ENCODE measurements around the gene DSG2. TPM values are rescaled to one million over a fixed set of nuclear protein-coding genes. Genes with fewer than 3 reads are reported as not detected.

Gene DSG2
- total and polyA plus RNA-seq, 2 experiments from 2014 or later = 67.7 to 105 TPM

GRCh38 chr18:31512203-31512764 lies 14.3 kb downstream of the DSG2 start:
- Histone ChIP-seq H3K9me2 (replicated peaks; ENCODE audit: insufficient read depth) (no peaks in the 10 kb centered on the region), H3K4me2 (peak overlapping the region; percentile 25), H4K20me1 (ENCODE audit: insufficient read depth, poor library complexity, severe bottlenecking) (no peaks in the 10 kb centered on the region), H2AFZ (no peak overlapping the region), H3K9me3 (ENCODE audit: low read depth) (no peaks in the 10 kb centered on the region), H3K27ac (peak overlapping the region; percentile 91), H3K4me1 (ENCODE audit: insufficient read depth) (peaks cover 29% of the 10 kb centered on the region), H3K4me3 (no peak overlapping the region), H3K27me3 (no peaks in the 10 kb centered on the region), H3K36me3 (replicated peaks; ENCODE audit: insufficient read depth, low read depth) (no peaks in the 10 kb centered on the region), H3K79me2 (peaks cover 73% of the 10 kb centered on the region)
- TF ChIP-seq CTCF (IDR thresholded peaks at IDR 0.05; ENCODE audit: poor library complexity) (no peak), EZH2 (IDR thresholded peaks at IDR 0.05; ENCODE audit: borderline replicate concordance) (no peak), EZH2phosphoT487 (IDR thresholded peaks at IDR 0.05; ENCODE audit: low read depth, severe bottlenecking, unreplicated experiment) (no peak)
- WGBS (ENCODE audit: low lambda C conversion rate, missing lambda C conversion rate) = 26% methylated on average over 6 of the region's 6 CpGs
- DNase-seq (ENCODE audit: low spot score) = peak; percentile 89

- TF ChIP-seq EZH2phosphoT487 (IDR thresholded peaks at IDR 0.05; ENCODE audit: low read depth, severe bottlenecking, unreplicated experiment) = no peak
- no peak for TF ChIP-seq EZH2 (IDR thresholded peaks at IDR 0.05; ENCODE audit: borderline replicate concordance)
- TF ChIP-seq CTCF (IDR thresholded peaks at IDR 0.05; ENCODE audit: poor library complexity) = no peak
- WGBS (ENCODE audit: low lambda C conversion rate, missing lambda C conversion rate) = 41% methylated on average over 4 of the region's 4 CpGs
- no peaks in the 10 kb centered on the region for H3K36me3 ChIP-seq (replicated peaks; ENCODE audit: insufficient read depth, low read depth)
- H3K27me3 ChIP-seq = no peaks in the 10 kb centered on the region
- no peak overlapping the region for H2AFZ ChIP-seq
- H3K4me1 ChIP-seq (ENCODE audit: insufficient read depth) = peaks cover 29% of the 10 kb centered on the region
- peak overlapping the region; percentile 91 for H3K27ac ChIP-seq
- no peaks in the 10 kb centered on the region for H4K20me1 ChIP-seq (ENCODE audit: insufficient read depth, poor library complexity, severe bottlenecking)
- no peak overlapping the region for H3K4me3 ChIP-seq
- H3K4me2 ChIP-seq = peak overlapping the region; percentile 31
- no peaks in the 10 kb centered on the region for H3K9me2 ChIP-seq (replicated peaks; ENCODE audit: insufficient read depth)
- DNase-seq (ENCODE audit: low spot score) = peak; percentile 74
- H3K79me2 ChIP-seq = peaks cover 76% of the 10 kb centered on the region
- H3K9me3 ChIP-seq (ENCODE audit: low read depth) = no peaks in the 10 kb centered on the region
These were observed 15.4 kb downstream of the DSG2 start for GRCh38 chr18:31513189-31513935.

GRCh38 chr18:31516437-31516836 lies 18.5 kb downstream of the DSG2 start:
- no peak for TF ChIP-seq EZH2 (IDR thresholded peaks at IDR 0.05; ENCODE audit: borderline replicate concordance)
- TF ChIP-seq EZH2phosphoT487 (IDR thresholded peaks at IDR 0.05; ENCODE audit: low read depth, severe bottlenecking, unreplicated experiment) = no peak
- no peak for TF ChIP-seq CTCF (IDR thresholded peaks at IDR 0.05; ENCODE audit: poor library complexity)
- no peak for DNase-seq (ENCODE audit: low spot score)
- Histone ChIP-seq H3K79me2 (peaks cover 66% of the 10 kb centered on the region), H3K4me3 (no peak overlapping the region), H4K20me1 (ENCODE audit: insufficient read depth, poor library complexity, severe bottlenecking) (no peaks in the 10 kb centered on the region), H2AFZ (no peak overlapping the region), H3K4me2 (no peak overlapping the region), H3K9me3 (ENCODE audit: low read depth) (no peaks in the 10 kb centered on the region), H3K9me2 (replicated peaks; ENCODE audit: insufficient read depth) (no peaks in the 10 kb centered on the region), H3K36me3 (replicated peaks; ENCODE audit: insufficient read depth, low read depth) (no peaks in the 10 kb centered on the region), H3K27ac (no peak overlapping the region), H3K27me3 (no peaks in the 10 kb centered on the region), H3K4me1 (ENCODE audit: insufficient read depth) (peaks cover 21% of the 10 kb centered on the region)
- 91% methylated on average over 3 of the region's 3 CpGs for WGBS (ENCODE audit: low lambda C conversion rate, missing lambda C conversion rate)
